ENCODE results near the gene GP1BA.

- TF ChIP-seq, protein P1, sequence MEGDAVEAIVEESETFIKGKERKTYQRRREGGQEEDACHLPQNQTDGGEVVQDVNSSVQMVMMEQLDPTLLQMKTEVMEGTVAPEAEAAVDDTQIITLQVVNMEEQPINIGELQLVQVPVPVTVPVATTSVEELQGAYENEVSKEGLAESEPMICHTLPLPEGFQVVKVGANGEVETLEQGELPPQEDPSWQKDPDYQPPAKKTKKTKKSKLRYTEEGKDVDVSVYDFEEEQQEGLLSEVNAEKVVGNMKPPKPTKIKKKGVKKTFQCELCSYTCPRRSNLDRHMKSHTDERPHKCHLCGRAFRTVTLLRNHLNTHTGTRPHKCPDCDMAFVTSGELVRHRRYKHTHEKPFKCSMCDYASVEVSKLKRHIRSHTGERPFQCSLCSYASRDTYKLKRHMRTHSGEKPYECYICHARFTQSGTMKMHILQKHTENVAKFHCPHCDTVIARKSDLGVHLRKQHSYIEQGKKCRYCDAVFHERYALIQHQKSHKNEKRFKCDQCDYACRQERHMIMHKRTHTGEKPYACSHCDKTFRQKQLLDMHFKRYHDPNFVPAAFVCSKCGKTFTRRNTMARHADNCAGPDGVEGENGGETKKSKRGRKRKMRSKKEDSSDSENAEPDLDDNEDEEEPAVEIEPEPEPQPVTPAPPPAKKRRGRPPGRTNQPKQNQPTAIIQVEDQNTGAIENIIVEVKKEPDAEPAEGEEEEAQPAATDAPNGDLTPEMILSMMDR (IDR thresholded peaks at IDR 0.05), result no peak
- no peak for TF ChIP-seq POLR2A (IDR thresholded peaks at IDR 0.05)
These were observed 41.4 kb downstream of the GP1BA start for GRCh38 chr17:4973256-4974114.
